SK-N-MC (cell line): ENCODE results near the gene SRRM4.

ENCODE experiments used
- EZH2 ChIP-seq: fragments of 200-600 bp; sonication (generic); IDR thresholded peaks from one replicate; pipeline ENCODE4 v1.6.1; 2017; ENCODE audit warnings: antibody characterized with exemption
- FOXP2 ChIP-seq: optimal IDR thresholded peaks from 2 replicates; pipeline ENCODE3; 2011; ENCODE audit warnings: mild to moderate bottlenecking, moderate library complexity; ENCODE audit not compliant: insufficient read depth; ENCODE audit errors: extremely low read length, control extremely low read depth
- POLR2AphosphoS5 ChIP-seq: IDR thresholded peaks from 2 replicates; pipeline ENCODE4 v1.6.1; 2012; ENCODE audit warnings: mild to moderate bottlenecking, low read depth, low read length, borderline replicate concordance

- TF ChIP-seq FOXP2 (no peak), EZH2 (no peak), POLR2AphosphoS5 (no peak)
Measured at GRCh38 chr12:119082016-119082415, 100.7 kb downstream of the SRRM4 start.
